CD4-positive, alpha-beta T cell treated with Interleukin-17A for 1 hour (primary cell): Measurements from ENCODE around the gene CCDC157.

Experiments used
- DNase-seq: peaks from one replicate; pipeline ENCODE4 v3.0.0-alpha.2; 2020

Gene CCDC157

GRCh38 chr22:30416837-30417236 is 60.0 kb downstream of the CCDC157 start:
- DNase-seq = no peak

- DNase-seq = no peak
These were observed 63.7 kb downstream of the CCDC157 start for GRCh38 chr22:30420347-30421125.

- no peak for DNase-seq
These were observed 65.1 kb downstream of the CCDC157 start for GRCh38 chr22:30421695-30422480.

- DNase-seq = peak; percentile 15
These were observed 65.9 kb downstream of the CCDC157 start for GRCh38 chr22:30422481-30423300.

- no peak for DNase-seq
These were observed 66.6 kb downstream of the CCDC157 start for GRCh38 chr22:30423301-30423958.

DNA sequence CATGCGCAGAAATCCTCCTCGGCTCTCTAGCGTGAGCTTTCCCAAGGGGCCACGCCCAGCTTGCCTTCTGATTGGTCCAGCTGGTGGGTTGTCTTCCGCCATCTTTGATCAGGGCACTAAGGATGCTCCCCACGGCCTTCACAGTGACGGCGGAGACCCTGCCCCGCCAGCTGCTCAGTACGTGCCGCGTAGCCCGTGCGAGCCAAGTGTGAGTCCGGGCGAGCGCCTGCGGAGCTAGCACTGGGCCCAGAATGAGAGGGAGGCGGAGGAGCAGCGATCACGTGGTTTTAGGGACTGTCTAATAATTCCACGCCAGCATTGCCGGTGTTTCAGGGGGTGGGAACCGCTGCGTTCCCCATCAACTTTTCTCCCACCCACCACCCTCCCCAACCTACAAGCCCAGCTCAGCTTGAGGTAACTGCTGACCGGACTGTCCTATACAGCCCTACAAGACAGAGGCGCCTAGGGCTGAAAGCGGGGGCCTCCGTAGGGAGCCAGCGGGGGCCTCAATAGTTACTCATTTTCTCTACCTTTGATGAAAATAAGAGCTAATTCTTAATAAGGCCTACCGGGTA is 67.2 kb downstream of the CCDC157 start:
- DNase-seq = peak; percentile 100

DNA sequence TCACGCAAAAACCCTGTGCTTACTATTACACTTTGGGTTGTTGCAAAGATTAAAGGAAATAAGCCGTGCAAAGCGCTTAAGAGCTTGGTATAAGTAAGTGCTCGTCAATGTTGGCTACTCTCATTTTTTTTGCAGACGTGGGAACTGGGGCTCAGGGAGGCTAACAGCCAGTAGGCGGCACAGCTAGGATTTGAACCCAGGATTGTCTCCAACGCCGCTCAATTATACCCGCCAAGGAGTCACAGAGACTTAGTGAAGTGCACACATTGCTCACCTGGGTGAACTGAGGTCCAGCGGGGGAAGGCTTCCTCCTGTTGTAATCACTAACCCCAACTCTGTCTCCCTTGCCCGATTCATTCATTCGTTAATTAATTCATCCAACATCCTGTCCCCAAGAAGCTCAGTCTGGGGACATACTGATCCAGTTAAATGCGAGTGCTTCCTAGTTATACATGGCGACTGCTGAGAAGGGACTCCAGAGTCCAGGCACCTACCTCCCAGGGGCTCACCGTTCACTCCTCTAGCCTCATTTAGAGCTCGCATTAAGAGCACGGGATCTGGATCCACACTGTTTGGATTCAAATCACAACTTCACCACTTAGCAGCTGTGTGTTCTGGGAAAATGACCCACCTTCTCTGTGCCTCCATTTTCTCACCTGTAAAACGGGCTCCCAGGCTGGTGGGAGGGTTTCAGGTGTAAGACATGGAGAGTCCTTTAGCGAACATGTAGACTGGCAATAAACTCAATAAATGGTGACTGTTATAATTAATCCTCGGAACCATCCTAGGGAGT is 67.9 kb downstream of the CCDC157 start:
- no peak for DNase-seq

DNA sequence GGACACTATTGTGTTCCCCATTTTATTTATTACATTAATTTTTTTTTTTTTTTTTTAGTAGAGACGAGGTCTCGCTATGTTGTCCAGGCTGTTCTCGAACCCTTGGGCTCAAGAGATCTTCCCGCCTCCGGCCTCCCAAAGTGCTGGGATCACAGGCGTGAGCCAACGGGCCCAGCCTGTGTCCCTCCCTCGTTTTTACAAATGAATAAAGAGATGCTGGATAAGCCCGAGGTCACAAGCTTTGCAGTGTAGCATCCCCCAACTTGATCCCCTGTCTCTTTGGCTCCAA is 68.5 kb downstream of the CCDC157 start:
- DNase-seq = no peak

- peak; percentile 62 for DNase-seq
These were observed 69.0 kb downstream of the CCDC157 start, which contains the start of gene MTFP1 for GRCh38 chr22:30425616-30426387. Gene MTFP1, plus strand, starts transcription at chr22:30425768. Its CDS starts 112 bp downstream, at chr22:30425880.
